ENCODE measurements around the gene PPP6R1.

The PPP6R1 gene

GRCh38 chr19:55196803-55197202, 62.0 kb downstream of the PPP6R1 start:
- no peaks in the 10 kb centered on the region for H3K27me3 ChIP-seq (ENCODE audit: control insufficient read depth, insufficient read depth, low read length)
- no peaks in the 10 kb centered on the region for H3K4me1 ChIP-seq (ENCODE audit: control insufficient read depth, insufficient read depth, low read length)
- H3K4me3 ChIP-seq (ENCODE audit: low read length) = no peak overlapping the region
- H3K9ac ChIP-seq (ENCODE audit: low read length) = no peak overlapping the region
- H3K9me3 ChIP-seq (ENCODE audit: control insufficient read depth, low read length) = no peaks in the 10 kb centered on the region
- no peaks in the 10 kb centered on the region for H3K36me3 ChIP-seq (ENCODE audit: control insufficient read depth, insufficient read depth, low read length)

- Histone ChIP-seq H3K9me3 (ENCODE audit: control insufficient read depth, low read length) (no peaks in the 10 kb centered on the region), H3K27me3 (ENCODE audit: control insufficient read depth, insufficient read depth, low read length) (no peaks in the 10 kb centered on the region), H3K36me3 (ENCODE audit: control insufficient read depth, insufficient read depth, low read length) (no peaks in the 10 kb centered on the region), H3K9ac (ENCODE audit: low read length) (no peak overlapping the region), H3K4me1 (ENCODE audit: control insufficient read depth, insufficient read depth, low read length) (no peaks in the 10 kb centered on the region), H3K4me3 (ENCODE audit: low read length) (no peak overlapping the region)
Observed at GRCh38 chr19:55193481-55193880, 65.3 kb downstream of the PPP6R1 start.

- Histone ChIP-seq H3K27me3 (ENCODE audit: control insufficient read depth, insufficient read depth, low read length) (peaks cover 2% of the 10 kb centered on the region), H3K36me3 (ENCODE audit: control insufficient read depth, insufficient read depth, low read length) (peaks cover 11% of the 10 kb centered on the region), H3K9ac (ENCODE audit: low read length) (no peak overlapping the region)
Observed at GRCh38 chr19:55189403-55189835, 69.4 kb downstream of the PPP6R1 start.

GRCh38 chr19:55188625-55189024, 70.2 kb downstream of the PPP6R1 start:
- Histone ChIP-seq H3K36me3 (ENCODE audit: control insufficient read depth, insufficient read depth, low read length) (peaks cover 11% of the 10 kb centered on the region), H3K4me1 (ENCODE audit: control insufficient read depth, insufficient read depth, low read length) (no peaks in the 10 kb centered on the region), H3K27me3 (ENCODE audit: control insufficient read depth, insufficient read depth, low read length) (peaks cover 2% of the 10 kb centered on the region), H3K9ac (ENCODE audit: low read length) (no peak overlapping the region), H3K4me3 (ENCODE audit: low read length) (no peak overlapping the region), H3K9me3 (ENCODE audit: control insufficient read depth, low read length) (no peaks in the 10 kb centered on the region)

More at GRCh38 chr19:55189403-55189835, 69.4 kb downstream of the PPP6R1 start:
- H3K9me3 ChIP-seq (ENCODE audit: control insufficient read depth, low read length) = no peaks in the 10 kb centered on the region
- no peaks in the 10 kb centered on the region for H3K4me1 ChIP-seq (ENCODE audit: control insufficient read depth, insufficient read depth, low read length)
- H3K4me3 ChIP-seq (ENCODE audit: low read length) = no peak overlapping the region

- no peaks in the 10 kb centered on the region for H3K9me3 ChIP-seq (ENCODE audit: control insufficient read depth, low read length)
- H3K9ac ChIP-seq (ENCODE audit: low read length) = no peak overlapping the region
- peaks cover 11% of the 10 kb centered on the region for H3K36me3 ChIP-seq (ENCODE audit: control insufficient read depth, insufficient read depth, low read length)
- H3K4me3 ChIP-seq (ENCODE audit: low read length) = no peak overlapping the region
- peaks cover 10% of the 10 kb centered on the region for H3K27me3 ChIP-seq (ENCODE audit: control insufficient read depth, insufficient read depth, low read length)
- H3K4me1 ChIP-seq (ENCODE audit: control insufficient read depth, insufficient read depth, low read length) = no peaks in the 10 kb centered on the region
Observed at GRCh38 chr19:55186080-55186479, 72.7 kb downstream of the PPP6R1 start.

GRCh38 chr19:55181740-55182139, 77.1 kb downstream of the PPP6R1 start:
- H3K4me3 ChIP-seq (ENCODE audit: low read length) = no peak overlapping the region
- peaks cover 11% of the 10 kb centered on the region for H3K36me3 ChIP-seq (ENCODE audit: control insufficient read depth, insufficient read depth, low read length)
- H3K9me3 ChIP-seq (ENCODE audit: control insufficient read depth, low read length) = no peaks in the 10 kb centered on the region
- no peak overlapping the region for H3K9ac ChIP-seq (ENCODE audit: low read length)
- H3K27me3 ChIP-seq (ENCODE audit: control insufficient read depth, insufficient read depth, low read length) = peaks cover 31% of the 10 kb centered on the region
- H3K4me1 ChIP-seq (ENCODE audit: control insufficient read depth, insufficient read depth, low read length) = peaks cover 13% of the 10 kb centered on the region
